ENCODE results near the gene CAV2.

DNA sequence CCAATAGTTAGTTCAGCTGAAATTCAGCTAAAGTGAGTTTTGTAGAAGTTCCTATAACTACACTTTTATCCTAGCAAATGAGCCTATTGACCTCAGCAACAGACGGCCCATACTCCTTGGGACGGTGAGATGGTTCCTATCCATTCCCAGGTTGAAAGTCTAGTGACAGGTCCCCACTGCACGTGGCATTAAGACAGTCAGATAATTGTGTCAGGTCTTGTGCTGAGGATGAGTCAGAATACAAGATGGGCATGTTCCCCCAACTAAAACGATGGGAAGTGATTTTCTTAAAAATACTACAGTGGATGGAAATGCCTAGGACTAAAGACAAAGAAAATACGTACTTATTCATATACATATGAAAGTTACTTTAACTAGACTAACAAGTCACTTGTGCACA is 27.4 kb downstream of the CAV2 start:
- TF ChIP-seq, protein P1, sequence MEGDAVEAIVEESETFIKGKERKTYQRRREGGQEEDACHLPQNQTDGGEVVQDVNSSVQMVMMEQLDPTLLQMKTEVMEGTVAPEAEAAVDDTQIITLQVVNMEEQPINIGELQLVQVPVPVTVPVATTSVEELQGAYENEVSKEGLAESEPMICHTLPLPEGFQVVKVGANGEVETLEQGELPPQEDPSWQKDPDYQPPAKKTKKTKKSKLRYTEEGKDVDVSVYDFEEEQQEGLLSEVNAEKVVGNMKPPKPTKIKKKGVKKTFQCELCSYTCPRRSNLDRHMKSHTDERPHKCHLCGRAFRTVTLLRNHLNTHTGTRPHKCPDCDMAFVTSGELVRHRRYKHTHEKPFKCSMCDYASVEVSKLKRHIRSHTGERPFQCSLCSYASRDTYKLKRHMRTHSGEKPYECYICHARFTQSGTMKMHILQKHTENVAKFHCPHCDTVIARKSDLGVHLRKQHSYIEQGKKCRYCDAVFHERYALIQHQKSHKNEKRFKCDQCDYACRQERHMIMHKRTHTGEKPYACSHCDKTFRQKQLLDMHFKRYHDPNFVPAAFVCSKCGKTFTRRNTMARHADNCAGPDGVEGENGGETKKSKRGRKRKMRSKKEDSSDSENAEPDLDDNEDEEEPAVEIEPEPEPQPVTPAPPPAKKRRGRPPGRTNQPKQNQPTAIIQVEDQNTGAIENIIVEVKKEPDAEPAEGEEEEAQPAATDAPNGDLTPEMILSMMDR (conservative IDR thresholded peaks at IDR 0.05 in 1 of 2, IDR thresholded peaks at IDR 0.05 in 1 of 2; ENCODE audit: low read depth in 1 of 2, low read length in 2 of 2), result no peak
- no peak for TF ChIP-seq EZH2 (IDR thresholded peaks at IDR 0.05; ENCODE audit: low read length, missing control alignments)
